Breast epithelium (tissue), 3 donors: ENCODE results near the gene LMCD1.

Experiments used
- CTCF ChIP-seq, 3 donors: fragments of 450-650 bp; IDR thresholded peaks; one replicate each; pipeline ENCODE4 v1.5.1; 2016 to 2017; ENCODE audit warnings: antibody characterized with exemption in 3 of 3, mild to moderate bottlenecking in 3 of 3, moderate library complexity in 3 of 3
- POLR2A ChIP-seq: fragments of 450-650 bp; IDR thresholded peaks from one replicate; pipeline ENCODE4 v1.6.1; 2016; ENCODE audit warnings: antibody characterized with exemption, mild to moderate bottlenecking, moderate library complexity
- POLR2AphosphoS5 ChIP-seq, 3 donors: sonication (generic); formaldehyde crosslinking; IDR thresholded peaks; one replicate each; pipeline ENCODE4 v1.6.1; 2017; ENCODE audit warnings: antibody characterized with exemption in 3 of 3

GRCh38 chr3:8595252-8595651 is 93.6 kb downstream of the LMCD1 start:
- no peak for TF ChIP-seq CTCF (IDR thresholded peaks at IDR 0.05)
- TF ChIP-seq POLR2AphosphoS5 (IDR thresholded peaks at IDR 0.05) = no peak
- no peak for TF ChIP-seq POLR2A
